Spinal cord (tissue), 10 donors: ENCODE results near the gene TCF12. TPM values are rescaled to one million over a fixed set of nuclear protein-coding genes. Genes with fewer than 3 reads are reported as not detected.
A peak's percentile ranks its signal among the peaks of the same experiment; 100 is the strongest.
"Not testable (repeated sequence)": the region's sequence is repeated elsewhere in the genome, so short reads cannot be mapped to it uniquely, and the experiment has no call there.

Experiments
- DNase-seq, 6 donors: peaks; one replicate each; pipeline versions ENCODE4 v3.0.0 to v3.0.0-alpha.2; 2013 to 2015; ENCODE audit warnings: low spot score in 6 of 6, low read depth in 4 of 6
- H3K27ac ChIP-seq: one replicate; pipeline ENCODE4 v1.5.1; 2013; ENCODE audit warnings: low read depth, low read length, control low read depth
- H3K27me3 ChIP-seq: one replicate; pipeline ENCODE4 v1.6.1; 2013; ENCODE audit warnings: low read length; ENCODE audit not compliant: control insufficient read depth, insufficient read depth
- H3K36me3 ChIP-seq: one replicate; pipeline ENCODE4 v1.6.1; 2013; ENCODE audit warnings: low read length; ENCODE audit not compliant: control insufficient read depth, insufficient read depth
- H3K4me1 ChIP-seq: one replicate; pipeline ENCODE4 v1.6.1; 2013; ENCODE audit warnings: low read length; ENCODE audit not compliant: control insufficient read depth, insufficient read depth
- H3K4me3 ChIP-seq: one replicate; pipeline ENCODE4 v1.5.1; 2013; ENCODE audit warnings: low read depth, low read length, control low read depth
- H3K9me3 ChIP-seq: one replicate; pipeline ENCODE4 v1.6.1; 2013; ENCODE audit warnings: low read length; ENCODE audit not compliant: control insufficient read depth, insufficient read depth
- WGBS: methylation state at CpG from one replicate; pipeline ENCODE4 v1.1.5; 2013; ENCODE audit warnings: missing lambda C conversion rate; ENCODE audit not compliant: insufficient coverage; 5-methylcytosine and 5-hydroxymethylcytosine counted together
- polyA plus RNA-seq, 2 donors: library from polyadenylated mRNA; unstranded; fragments of 120-200 nt; gene quantifications; one replicate each; pipeline ENCODE4 v1.2.1, GENCODE V29; 2013; ENCODE audit not compliant: insufficient read length in 2 of 2
- total RNA-seq, 2 donors: library from RNA; depleted of rRNA in 1 of 2; stranded (reverse); fragments of 120-200 nt in 1 of 2; fragments of >200 nt in 1 of 2; gene quantifications; one replicate each; pipeline versions ENCODE4 v1.2.3 to v1.2.4, GENCODE V29; 2013 to 2014
- donor health status: healthy.

The TCF12 gene
- total and polyA plus RNA-seq, 4 donors, result 88.8 to 183 (median 135) TPM

DNA sequence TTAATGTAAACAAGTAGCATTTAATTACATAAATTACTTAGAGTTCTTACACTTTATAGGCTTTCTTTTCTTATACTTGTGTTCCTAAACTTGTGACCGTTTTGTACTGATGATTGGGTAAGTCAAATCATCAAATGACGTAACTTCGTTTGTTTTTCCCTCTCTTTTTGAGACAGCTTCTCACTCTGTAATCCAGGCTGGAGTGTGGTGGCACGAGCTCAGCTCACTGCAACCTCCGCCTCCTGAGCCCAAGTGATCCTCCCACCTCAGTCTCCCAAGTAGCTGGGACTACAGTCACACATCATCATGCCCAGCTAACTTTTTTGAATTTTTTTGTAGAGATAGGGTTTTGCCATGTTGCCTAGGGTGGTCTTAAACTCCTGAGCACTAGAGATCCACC lies 226.0 kb downstream of the TCF12 start:
- Histone ChIP-seq H3K27ac (no peak overlapping the region), H3K9me3 (no peaks in the 10 kb centered on the region), H3K36me3 (no peaks in the 10 kb centered on the region), H3K4me1 (peaks cover 7% of the 10 kb centered on the region), H3K4me3 (no peak overlapping the region), H3K27me3 (no peaks in the 10 kb centered on the region)
- WGBS, result 80% methylated on average over 2 of the region's 5 CpGs
- no peak for DNase-seq

DNA sequence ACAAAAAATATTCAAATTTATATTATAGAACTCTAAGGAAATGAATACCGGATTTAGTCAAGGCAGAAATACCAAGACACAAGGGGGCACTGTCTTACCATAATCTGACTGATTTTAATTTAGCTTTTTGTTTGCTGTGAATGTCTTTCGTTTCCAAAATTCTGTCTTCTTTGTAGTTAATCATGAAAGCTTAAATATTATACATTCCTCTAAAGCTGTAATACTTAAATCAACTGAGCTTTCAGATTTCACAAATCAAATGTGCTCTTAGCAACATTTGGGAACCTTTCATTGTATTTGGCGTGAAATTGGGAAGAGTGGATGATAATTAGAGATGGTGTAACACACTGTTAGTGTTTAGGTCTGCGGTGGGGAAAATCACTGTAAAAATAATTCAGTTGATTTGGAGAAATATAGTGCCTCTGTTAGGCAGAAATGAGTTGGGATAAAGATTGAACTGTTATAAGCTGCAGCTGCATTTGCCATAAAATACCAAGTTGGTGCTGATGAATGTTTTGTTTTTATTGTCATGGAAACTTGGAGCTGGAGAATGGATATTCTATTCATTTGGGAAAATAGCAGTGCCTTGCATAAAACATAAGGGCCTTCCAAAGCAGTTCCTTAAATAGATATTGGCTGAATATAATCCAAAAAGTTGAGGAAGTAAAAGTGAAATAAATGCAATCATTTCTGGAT lies 228.2 kb downstream of the TCF12 start:
- Histone ChIP-seq H3K4me1 (peaks cover 7% of the 10 kb centered on the region), H3K36me3 (no peaks in the 10 kb centered on the region), H3K4me3 (peak overlapping the region; percentile 10), H3K27ac (peak overlapping the region; percentile 54), H3K27me3 (no peaks in the 10 kb centered on the region), H3K9me3 (no peaks in the 10 kb centered on the region)
- WGBS, result 16% methylated on average over 2 of the region's 4 CpGs
- peak in 4 of 6 donors; percentile 38 to 90 (median 78) for DNase-seq

- no CpG with 5 or more reads among the region's 1 CpG for WGBS
These were observed 229.2 kb downstream of the TCF12 start for GRCh38 chr15:57147621-57148020.

DNA sequence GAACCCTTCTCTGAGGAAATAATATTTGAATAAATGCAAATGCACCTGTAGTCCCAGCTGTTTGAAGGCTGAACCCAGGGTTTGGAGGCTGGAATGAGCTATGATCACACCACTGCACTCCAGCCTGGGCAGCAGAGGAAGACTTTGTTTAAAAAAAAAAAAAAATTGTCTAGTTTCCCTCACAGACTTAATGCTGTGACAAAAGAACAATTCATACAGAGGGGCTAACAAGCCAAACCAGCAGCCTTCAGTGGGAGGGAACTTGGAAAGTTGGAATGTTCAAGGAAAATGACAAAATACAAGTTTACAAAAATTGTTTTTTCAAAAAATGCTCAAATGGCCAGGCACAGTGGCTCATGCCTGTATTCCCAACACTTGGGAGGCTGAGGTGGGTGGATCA lies 229.8 kb downstream of the TCF12 start:
- H3K4me1 ChIP-seq, result peaks cover 7% of the 10 kb centered on the region
- no peak overlapping the region for H3K27ac ChIP-seq
- no peak for DNase-seq

More at GRCh38 chr15:57147621-57148020, 229.2 kb downstream of the TCF12 start:
- Histone ChIP-seq H3K27me3 (no peaks in the 10 kb centered on the region), H3K9me3 (peaks cover 3% of the 10 kb centered on the region), H3K36me3 (no peaks in the 10 kb centered on the region), H3K27ac (no peak overlapping the region), H3K4me1 (peaks cover 7% of the 10 kb centered on the region), H3K4me3 (no peak overlapping the region)
- DNase-seq, result no peak

GRCh38 chr15:57149196-57149595 lies 230.8 kb downstream of the TCF12 start:
- Histone ChIP-seq H3K9me3 (peaks cover 3% of the 10 kb centered on the region), H3K4me3 (no peak overlapping the region), H3K4me1 (peaks cover 7% of the 10 kb centered on the region), H3K27me3 (no peaks in the 10 kb centered on the region), H3K36me3 (no peaks in the 10 kb centered on the region), H3K27ac (no peak overlapping the region)
- DNase-seq, result no peak

More for the DNA sequence above, 229.8 kb downstream of the TCF12 start:
- Histone ChIP-seq H3K4me3 (no peak overlapping the region), H3K9me3 (peaks cover 3% of the 10 kb centered on the region), H3K36me3 (no peaks in the 10 kb centered on the region), H3K27me3 (no peaks in the 10 kb centered on the region)

GRCh38 chr15:57150066-57150865 lies 231.8 kb downstream of the TCF12 start:
- H3K27ac ChIP-seq, result no peak overlapping the region
- 82% methylated on average over 2 of the region's 4 CpGs for WGBS
- H3K4me1 ChIP-seq, result peaks cover 7% of the 10 kb centered on the region
- DNase-seq, result peak in 1 of 6 donors; percentile 46
- no peak overlapping the region for H3K4me3 ChIP-seq
- H3K27me3 ChIP-seq, result no peaks in the 10 kb centered on the region
- no peaks in the 10 kb centered on the region for H3K36me3 ChIP-seq
- peaks cover 3% of the 10 kb centered on the region for H3K9me3 ChIP-seq

- H3K27me3 ChIP-seq, H3K36me3 ChIP-seq, H3K4me3 ChIP-seq, H3K4me1 ChIP-seq, H3K9me3 ChIP-seq, DNase-seq, H3K27ac ChIP-seq: not testable (repeated sequence)
- no CpG with 5 or more reads among the region's 1 CpG for WGBS
These were observed 232.4 kb downstream of the TCF12 start for GRCh38 chr15:57150866-57151203.

GRCh38 chr15:57152133-57152532 lies 233.7 kb downstream of the TCF12 start:
- 100% methylated on average over 1 of the region's 1 CpG for WGBS
- Histone ChIP-seq H3K27me3 (no peaks in the 10 kb centered on the region), H3K4me3 (no peak overlapping the region), H3K27ac (no peak overlapping the region), H3K4me1 (peaks cover 7% of the 10 kb centered on the region), H3K9me3 (peaks cover 3% of the 10 kb centered on the region), H3K36me3 (no peaks in the 10 kb centered on the region)
- DNase-seq, result no peak

- Histone ChIP-seq H3K27ac (no peak overlapping the region), H3K36me3 (no peaks in the 10 kb centered on the region), H3K27me3 (no peaks in the 10 kb centered on the region), H3K4me1 (peaks cover 4% of the 10 kb centered on the region), H3K9me3 (peaks cover 3% of the 10 kb centered on the region), H3K4me3 (no peak overlapping the region)
- peak in 1 of 6 donors; percentile 33 for DNase-seq
- no CpG with 5 or more reads among the region's 3 CpGs for WGBS
These were observed 234.5 kb downstream of the TCF12 start for GRCh38 chr15:57152666-57153539.
